ENCODE results near the gene GABRR1. TPM values are rescaled to one million over a fixed set of nuclear protein-coding genes. Genes with fewer than 3 reads are reported as not detected.

The GABRR1 gene
- total RNA-seq, 1 donor, result not detected

- no peaks in the 10 kb centered on the region for H3K79me2 ChIP-seq (ENCODE audit: insufficient read depth, low read length)
Measured at GRCh38 chr6:89254569-89254968, 37.4 kb upstream of the GABRR1 start.

GRCh38 chr6:89252907-89253306 is 35.7 kb upstream of the GABRR1 start:
- Histone ChIP-seq H3K79me2 (ENCODE audit: insufficient read depth, low read length) (no peaks in the 10 kb centered on the region), H3K4me3 (ENCODE audit: insufficient read depth, low read length) (no peak overlapping the region), H3K9me3 (ENCODE audit: low read depth, low read length) (no peaks in the 10 kb centered on the region), H3K4me1 (ENCODE audit: insufficient read depth, low read length) (no peaks in the 10 kb centered on the region), H2AFZ (ENCODE audit: low read length) (no peak overlapping the region), H3K27me3 (ENCODE audit: insufficient read depth, low read length) (no peaks in the 10 kb centered on the region), H3K36me3 (ENCODE audit: insufficient read depth, low read length) (no peaks in the 10 kb centered on the region), H4K20me1 (ENCODE audit: insufficient read depth, low read length) (no peaks in the 10 kb centered on the region), H3K27ac (ENCODE audit: low read depth, low read length) (no peak overlapping the region), H3K4me2 (ENCODE audit: insufficient read depth, low read length) (no peak overlapping the region)
- no peak for DNase-seq (ENCODE audit: insufficient read length, low spot score, missing footprints)
- no peak for TF ChIP-seq CTCF (IDR thresholded peaks at IDR 0.05; ENCODE audit: extremely low read depth, low read depth, low read length)

More at GRCh38 chr6:89254569-89254968, 37.4 kb upstream of the GABRR1 start:
- H3K9me3 ChIP-seq (ENCODE audit: low read depth, low read length), result no peaks in the 10 kb centered on the region
- no peak overlapping the region for H3K4me2 ChIP-seq (ENCODE audit: insufficient read depth, low read length)
- no peaks in the 10 kb centered on the region for H3K36me3 ChIP-seq (ENCODE audit: insufficient read depth, low read length)
- no peak overlapping the region for H3K27ac ChIP-seq (ENCODE audit: low read depth, low read length)
- H3K4me1 ChIP-seq (ENCODE audit: insufficient read depth, low read length), result no peaks in the 10 kb centered on the region
- no peaks in the 10 kb centered on the region for H3K27me3 ChIP-seq (ENCODE audit: insufficient read depth, low read length)
- no peak for TF ChIP-seq CTCF (IDR thresholded peaks at IDR 0.05; ENCODE audit: extremely low read depth, low read depth, low read length)
- H2AFZ ChIP-seq (ENCODE audit: low read length), result no peak overlapping the region
- H4K20me1 ChIP-seq (ENCODE audit: insufficient read depth, low read length), result no peaks in the 10 kb centered on the region
- H3K4me3 ChIP-seq (ENCODE audit: insufficient read depth, low read length), result no peak overlapping the region
- no peak for DNase-seq (ENCODE audit: insufficient read length, low spot score, missing footprints)

- no peaks in the 10 kb centered on the region for H3K79me2 ChIP-seq (ENCODE audit: insufficient read depth, low read length)
- no peak overlapping the region for H2AFZ ChIP-seq (ENCODE audit: low read length)
- no peaks in the 10 kb centered on the region for H3K27me3 ChIP-seq (ENCODE audit: insufficient read depth, low read length)
- no peaks in the 10 kb centered on the region for H3K4me1 ChIP-seq (ENCODE audit: insufficient read depth, low read length)
- no peaks in the 10 kb centered on the region for H3K9me3 ChIP-seq (ENCODE audit: low read depth, low read length)
- no peaks in the 10 kb centered on the region for H4K20me1 ChIP-seq (ENCODE audit: insufficient read depth, low read length)
- H3K4me2 ChIP-seq (ENCODE audit: insufficient read depth, low read length), result no peak overlapping the region
- TF ChIP-seq CTCF (IDR thresholded peaks at IDR 0.05; ENCODE audit: extremely low read depth, low read depth, low read length), result no peak
- H3K27ac ChIP-seq (ENCODE audit: low read depth, low read length), result no peak overlapping the region
- H3K36me3 ChIP-seq (ENCODE audit: insufficient read depth, low read length), result no peaks in the 10 kb centered on the region
- no peak for DNase-seq (ENCODE audit: insufficient read length, low spot score, missing footprints)
- no peak overlapping the region for H3K4me3 ChIP-seq (ENCODE audit: insufficient read depth, low read length)
Measured at GRCh38 chr6:89251976-89252375, 34.8 kb upstream of the GABRR1 start.

- Histone ChIP-seq H3K4me3 (ENCODE audit: insufficient read depth, low read length) (no peak overlapping the region), H4K20me1 (ENCODE audit: insufficient read depth, low read length) (no peaks in the 10 kb centered on the region), H3K4me2 (ENCODE audit: insufficient read depth, low read length) (no peak overlapping the region), H2AFZ (ENCODE audit: low read length) (no peak overlapping the region), H3K27ac (ENCODE audit: low read depth, low read length) (no peak overlapping the region), H3K79me2 (ENCODE audit: insufficient read depth, low read length) (no peaks in the 10 kb centered on the region), H3K27me3 (ENCODE audit: insufficient read depth, low read length) (no peaks in the 10 kb centered on the region), H3K9me3 (ENCODE audit: low read depth, low read length) (no peaks in the 10 kb centered on the region), H3K36me3 (ENCODE audit: insufficient read depth, low read length) (no peaks in the 10 kb centered on the region), H3K4me1 (ENCODE audit: insufficient read depth, low read length) (no peaks in the 10 kb centered on the region)
- no peak for DNase-seq (ENCODE audit: insufficient read length, low spot score, missing footprints)
- TF ChIP-seq CTCF (IDR thresholded peaks at IDR 0.05; ENCODE audit: extremely low read depth, low read depth, low read length), result no peak
Measured at GRCh38 chr6:89251170-89251569, 34.0 kb upstream of the GABRR1 start.
